GM19463 (cell line): ENCODE results near the gene KIF26A.

ENCODE experiments used
- ATAC-seq: cut with Tn5 transposase; IDR thresholded peaks from one replicate; pipeline ENCODE4 v1.9.1; 2021; ENCODE audit warnings: mild to moderate bottlenecking, moderate library complexity; ENCODE audit not compliant: unreplicated experiment

The KIF26A gene

DNA sequence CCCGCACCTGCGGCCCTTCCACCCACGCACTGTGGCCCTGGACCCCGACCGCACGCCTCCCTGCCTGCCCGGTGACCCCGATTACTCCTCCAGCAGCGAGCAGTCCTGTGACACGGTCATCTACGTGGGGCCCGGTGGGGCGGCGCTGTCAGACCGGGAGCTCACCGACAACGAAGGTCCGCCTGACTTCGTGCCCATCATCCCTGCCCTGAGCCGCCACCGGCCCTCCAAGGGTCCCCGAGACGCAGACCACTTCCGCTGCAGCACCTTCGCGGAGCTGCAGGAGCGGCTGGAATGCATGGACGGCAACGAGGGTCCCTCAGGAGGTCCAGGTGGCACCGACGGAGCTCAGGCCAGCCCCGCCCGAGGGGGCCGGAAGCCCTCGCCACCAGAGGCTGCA, 36.7 kb downstream of the KIF26A start:
- no peak for ATAC-seq

DNA sequence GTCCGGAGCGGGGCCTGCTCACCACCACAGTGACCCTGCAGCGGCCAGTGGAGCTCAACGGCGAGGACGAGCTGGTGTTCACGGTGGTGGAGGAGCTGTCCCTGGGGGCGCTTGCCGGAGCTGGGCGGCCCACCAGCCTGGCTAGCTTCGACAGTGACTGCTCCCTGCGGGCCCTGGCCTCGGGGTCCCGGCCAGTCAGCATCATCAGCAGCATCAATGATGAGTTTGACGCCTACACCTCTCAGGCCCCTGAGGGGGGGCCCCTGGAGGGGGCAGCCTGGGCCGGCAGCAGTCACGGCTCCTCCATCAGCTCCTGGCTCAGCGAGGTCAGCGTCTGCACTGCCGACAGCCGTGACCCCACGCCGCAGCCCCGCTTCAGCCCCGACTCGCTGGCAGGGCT, 37.4 kb downstream of the KIF26A start:
- no peak for ATAC-seq

DNA sequence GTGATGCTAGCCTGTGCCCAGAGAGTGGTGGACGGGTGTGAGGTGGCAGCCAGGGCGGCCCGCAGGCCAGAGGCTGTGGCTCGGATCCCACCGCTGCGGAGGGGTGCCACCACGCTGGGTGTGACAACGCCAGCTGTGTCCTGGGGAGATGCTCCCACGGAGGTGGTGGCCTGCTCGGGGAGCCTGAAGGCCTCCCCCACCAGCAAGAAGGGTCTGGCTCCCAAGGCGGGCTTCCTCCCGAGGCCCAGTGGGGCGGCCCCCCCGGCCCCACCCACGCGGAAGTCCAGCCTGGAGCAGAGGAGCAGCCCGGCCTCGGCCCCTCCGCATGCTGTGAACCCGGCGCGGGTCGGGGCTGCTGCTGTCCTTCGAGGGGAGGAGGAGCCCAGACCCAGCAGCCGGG, 38.2 kb downstream of the KIF26A start:
- no peak for ATAC-seq

DNA sequence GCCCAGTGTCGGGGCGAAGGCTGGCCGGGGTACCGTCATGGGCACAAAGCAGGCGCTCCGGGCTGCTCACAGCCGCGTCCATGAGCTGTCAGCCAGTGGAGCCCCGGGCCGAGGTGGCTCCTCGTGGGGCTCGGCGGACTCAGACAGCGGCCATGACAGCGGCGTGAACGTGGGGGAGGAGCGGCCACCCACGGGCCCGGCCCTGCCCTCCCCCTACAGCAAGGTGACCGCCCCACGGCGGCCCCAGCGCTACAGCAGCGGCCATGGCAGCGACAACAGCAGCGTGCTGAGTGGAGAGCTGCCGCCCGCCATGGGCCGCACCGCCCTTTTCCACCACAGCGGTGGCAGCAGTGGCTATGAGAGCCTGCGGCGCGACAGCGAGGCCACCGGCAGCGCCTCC, 39.0 kb downstream of the KIF26A start:
- no peak for ATAC-seq

DNA sequence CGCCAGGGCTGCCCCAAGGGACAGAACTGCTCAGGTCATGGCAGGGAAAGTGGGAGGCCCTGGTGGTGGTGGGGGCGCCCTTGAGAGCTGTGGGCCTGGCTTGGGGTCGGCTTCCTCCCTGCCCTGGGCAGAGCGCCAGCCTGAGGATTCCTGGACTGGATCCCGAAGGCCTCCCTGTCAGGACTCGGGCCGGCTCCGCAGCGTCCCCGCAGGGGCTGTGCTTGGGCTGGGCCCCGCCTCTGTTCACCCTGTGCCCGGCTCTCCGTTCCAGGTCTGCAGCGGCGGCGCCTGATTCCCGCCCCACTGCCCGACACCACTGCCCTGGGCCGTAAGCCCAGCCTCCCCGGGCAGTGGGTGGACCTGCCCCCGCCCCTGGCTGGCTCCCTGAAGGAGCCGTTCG, 39.9 kb downstream of the KIF26A start:
- no peak for ATAC-seq

DNA sequence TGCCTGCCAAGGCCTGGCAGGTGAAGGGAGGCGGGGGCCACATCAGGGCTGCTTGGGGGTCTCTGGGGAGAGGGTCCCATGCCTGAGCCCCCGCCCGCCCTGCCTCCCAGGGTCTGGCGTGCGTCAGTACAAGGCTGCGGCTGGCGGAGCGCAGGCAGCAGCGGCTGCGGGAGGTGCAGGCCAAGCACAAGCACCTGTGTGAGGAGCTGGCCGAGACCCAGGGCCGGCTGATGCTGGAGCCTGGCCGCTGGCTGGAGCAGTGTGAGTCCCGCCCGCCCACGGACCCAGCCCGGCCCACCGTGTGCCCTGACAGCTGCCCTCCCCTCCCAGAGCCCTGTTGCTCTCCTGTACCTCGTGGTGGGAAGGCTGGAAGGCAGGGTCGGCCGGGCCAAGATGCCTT, 40.7 kb downstream of the KIF26A start:
- ATAC-seq, result no peak

DNA sequence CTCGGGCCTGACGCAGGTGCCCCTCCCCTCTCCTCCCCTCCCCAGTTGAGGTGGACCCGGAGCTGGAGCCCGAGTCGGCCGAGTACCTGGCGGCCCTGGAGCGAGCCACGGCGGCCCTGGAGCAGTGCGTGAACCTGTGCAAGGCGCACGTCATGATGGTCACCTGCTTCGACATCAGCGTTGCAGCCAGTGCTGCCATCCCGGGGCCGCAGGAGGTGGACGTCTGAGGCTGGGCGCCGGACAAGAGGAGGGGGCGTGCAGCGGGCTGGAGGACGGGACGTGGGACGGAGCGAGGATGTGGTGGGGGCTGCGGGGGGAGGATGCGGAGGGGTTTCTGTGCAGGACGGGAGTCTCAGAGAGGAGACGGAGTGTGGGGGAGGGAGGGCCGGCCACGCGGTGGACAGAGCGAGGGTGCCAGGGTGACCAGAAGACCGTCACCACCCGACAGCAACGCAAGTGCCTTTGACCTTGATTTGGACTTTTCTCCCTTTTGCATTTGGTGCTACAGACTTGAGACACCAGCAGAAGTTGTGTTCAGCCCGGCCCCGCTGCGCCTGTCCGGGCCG, 41.3 kb downstream of the KIF26A start:
- ATAC-seq, result no peak

DNA sequence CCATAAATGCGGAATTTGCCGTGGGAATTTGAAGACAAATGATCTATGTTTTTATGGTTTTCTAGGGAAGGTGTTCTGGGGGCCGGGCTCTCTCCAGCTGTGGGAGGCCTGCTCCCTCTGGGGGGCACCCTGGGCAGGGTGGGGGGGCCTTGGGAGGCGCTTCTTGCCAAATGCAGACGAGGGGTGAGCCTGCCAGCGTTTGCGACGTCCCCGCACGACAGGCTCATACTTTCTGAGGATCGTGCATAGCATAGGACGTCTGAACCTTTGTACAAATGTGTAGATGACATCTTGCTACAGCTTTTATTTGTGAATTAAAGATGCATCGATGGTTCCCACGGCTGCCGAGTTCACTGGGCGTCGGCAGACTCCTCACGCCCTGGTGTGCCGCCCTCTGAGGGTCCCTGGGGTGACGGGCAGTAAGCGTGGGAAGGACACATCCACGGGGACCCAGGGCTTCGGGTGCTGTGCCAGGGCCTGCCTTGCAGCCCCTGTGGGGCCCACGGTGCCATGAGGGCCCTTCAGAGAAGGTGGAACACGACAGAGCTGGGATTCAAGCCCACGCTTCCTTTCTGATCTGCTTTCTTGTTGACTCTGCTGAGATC, 42.3 kb downstream of the KIF26A start:
- no peak for ATAC-seq

DNA sequence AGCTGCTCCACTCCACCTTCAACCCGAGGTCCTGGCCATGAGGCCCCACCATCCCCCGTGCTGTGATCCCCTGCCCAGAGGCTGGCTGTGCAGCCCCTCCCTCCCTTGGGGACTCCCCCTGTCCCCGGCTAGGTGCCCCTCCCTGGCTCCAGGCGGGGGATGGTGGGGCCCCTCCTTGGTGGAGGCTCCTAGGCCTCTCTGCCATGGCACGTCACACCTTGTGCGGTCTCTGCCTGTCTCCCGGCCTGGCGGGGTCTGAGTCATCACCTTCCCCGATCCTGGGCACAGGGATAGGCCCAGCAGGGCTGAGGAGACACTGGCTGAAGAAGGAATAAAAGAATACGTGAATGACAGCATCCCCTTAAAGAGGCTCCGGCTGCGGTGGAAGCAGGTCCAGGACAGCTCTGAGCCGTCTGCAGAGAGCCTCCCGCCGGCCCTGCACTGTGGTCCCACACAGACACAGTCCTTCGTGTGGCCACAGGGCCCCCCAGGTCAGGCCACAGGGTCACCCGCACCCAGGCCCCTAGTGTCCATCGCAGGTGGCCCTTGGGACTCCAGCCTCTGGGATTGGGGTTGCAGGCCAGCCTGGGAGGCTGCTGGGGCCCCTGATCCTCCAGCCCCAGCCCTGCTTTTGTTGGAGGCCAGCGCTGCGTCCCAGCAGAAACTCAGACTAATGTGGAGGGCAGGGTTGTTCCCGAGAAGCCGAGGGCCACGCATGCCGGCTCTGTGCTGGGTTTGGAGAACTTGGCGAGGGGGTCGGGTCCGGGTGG, 43.6 kb downstream of the KIF26A start:
- ATAC-seq, result no peak

DNA sequence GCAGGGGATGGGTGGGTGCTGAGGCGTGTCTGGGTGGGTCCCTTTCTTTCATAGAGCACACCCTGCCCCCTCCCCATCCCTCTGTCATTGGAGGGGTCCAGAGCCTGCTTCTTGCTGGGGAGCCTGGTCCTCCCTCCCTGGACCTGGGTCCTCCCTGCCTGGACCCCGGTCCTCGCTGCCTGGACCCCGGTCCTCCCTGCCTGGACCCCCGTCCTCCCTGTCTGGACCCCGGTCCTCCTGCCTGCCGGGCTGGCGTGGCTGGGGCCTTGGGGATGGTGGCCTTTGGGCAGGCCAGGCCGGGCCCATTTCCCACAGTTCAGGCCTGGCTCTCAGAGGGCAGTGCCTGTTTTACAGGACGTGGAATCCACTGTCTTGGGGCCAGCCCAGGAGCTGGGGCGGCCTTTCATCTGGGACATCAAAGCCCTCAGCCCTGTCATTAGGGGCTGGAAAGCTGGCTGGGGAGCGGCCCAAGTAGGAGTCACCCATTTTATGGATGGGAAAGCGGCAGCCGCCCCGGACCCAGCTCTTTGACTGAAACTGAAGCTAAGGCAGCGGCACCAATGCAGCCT, 44.6 kb downstream of the KIF26A start:
- ATAC-seq, result no peak

DNA sequence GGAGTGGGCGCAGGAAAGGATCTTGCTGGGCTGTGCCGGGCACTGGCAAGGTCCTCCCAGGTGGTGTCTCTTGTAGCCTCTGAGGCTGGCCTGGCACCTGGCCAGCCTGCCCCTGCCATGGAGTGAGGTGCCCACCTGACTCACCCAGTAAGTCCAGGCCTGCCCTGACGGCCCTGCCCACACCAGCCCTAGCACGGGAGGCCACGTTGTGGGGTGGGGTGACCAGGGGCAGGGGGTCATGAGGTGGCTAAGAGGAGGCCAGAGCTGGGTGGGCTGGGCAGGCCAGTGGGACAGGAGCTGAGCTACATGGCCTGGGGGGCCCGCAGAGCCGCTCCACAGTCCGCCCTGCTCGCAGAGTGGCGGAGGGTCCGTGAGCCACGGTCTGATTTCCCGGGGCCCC, 45.4 kb downstream of the KIF26A start:
- no peak for ATAC-seq

DNA sequence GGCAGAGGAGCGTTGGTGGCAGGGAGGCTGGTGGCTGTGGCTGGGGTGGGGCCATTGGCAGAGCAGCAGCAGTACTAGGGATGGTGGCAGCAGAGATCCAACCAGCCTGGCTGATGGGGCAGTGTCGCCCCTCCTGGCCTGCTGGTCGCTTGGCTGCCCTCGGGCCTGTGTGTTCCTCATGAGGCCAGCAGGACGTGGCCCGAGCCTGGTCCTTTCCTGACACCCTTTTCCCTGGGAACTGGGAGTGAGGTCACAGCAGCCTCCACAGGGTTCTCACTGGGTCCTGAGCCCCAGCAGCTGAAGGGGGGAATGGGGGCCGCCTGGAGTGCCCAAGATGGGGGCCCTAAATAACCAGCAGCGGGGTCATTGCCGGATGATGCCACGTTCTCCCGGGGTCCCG, 46.1 kb downstream of the KIF26A start:
- ATAC-seq, result no peak

DNA sequence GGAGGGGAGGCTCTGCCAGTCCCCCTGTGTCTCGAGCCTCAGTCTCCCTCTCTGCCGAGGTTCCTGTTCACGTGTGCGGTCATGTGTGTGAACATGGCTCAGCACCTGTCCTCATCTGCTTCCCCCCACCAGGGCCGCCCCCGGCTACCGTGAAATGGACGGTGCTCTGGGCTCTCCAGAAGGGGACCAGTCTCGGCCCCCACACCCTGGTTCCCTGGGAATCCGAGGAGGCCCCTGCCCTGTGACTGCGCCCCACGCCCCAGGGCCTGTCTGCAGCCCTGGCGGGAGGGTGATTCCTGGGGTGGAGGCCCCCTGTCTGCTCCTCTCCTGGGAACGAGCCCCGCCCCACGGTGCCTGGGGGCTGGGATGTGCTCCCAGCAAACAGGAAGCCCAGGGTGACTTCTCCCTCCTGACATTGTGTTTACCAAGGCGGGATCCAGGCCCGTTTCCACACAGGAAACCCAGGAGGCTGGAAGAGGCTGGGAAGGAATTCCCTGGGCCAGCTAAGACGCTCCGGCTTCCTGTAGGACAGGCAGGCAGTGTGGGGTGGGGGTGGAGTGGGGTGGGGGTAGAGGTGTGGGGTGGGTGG, 46.6 kb downstream of the KIF26A start:
- no peak for ATAC-seq

DNA sequence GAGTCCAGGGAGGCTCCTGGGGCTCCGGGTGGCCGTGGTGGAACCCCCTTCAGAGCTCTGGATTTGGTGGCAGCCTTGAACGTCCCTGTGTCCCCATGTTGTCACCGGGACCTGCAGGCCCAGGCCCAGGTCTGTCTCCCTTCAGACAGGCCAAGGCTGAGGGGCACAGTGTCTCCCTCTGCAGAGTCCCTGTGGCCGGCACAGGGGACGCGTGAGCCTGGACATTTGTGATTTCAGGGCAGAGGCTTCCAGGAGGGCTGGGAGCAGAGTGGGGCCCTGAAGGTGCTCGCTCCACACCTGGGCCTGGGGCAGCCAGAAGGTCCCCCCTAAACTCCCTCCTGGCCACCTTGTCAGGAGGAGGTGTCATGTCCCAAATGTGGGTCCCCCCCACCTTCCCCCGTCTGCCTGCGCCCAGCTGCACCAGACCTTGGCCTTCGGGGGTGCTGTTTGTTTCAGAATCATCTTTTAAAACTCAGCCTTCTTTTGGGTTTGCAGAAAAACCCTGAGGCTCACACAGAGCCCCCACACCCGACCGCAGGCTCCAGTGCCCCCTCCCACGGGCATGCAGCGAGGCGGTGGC, 47.6 kb downstream of the KIF26A start:
- ATAC-seq, result no peak

DNA sequence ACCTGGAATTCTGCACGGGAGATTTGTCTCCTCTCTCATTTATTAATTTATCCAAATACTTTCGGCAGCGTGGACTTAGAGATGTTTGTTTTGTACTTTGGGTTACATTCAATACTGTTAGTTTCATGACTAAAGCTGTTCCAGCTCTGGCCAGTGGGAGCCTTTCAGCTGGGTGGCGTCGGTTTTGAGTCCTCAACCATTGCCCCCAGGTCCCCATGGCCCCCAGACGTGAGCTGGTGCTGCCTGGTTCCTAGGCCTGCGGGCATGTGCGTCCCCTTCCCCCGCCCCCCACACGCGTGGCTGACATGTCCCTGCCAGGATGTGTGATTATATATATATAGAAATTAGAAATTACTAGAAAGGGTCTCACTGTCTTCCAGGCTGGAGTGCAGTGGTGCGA, 48.2 kb downstream of the KIF26A start:
- no peak for ATAC-seq

DNA sequence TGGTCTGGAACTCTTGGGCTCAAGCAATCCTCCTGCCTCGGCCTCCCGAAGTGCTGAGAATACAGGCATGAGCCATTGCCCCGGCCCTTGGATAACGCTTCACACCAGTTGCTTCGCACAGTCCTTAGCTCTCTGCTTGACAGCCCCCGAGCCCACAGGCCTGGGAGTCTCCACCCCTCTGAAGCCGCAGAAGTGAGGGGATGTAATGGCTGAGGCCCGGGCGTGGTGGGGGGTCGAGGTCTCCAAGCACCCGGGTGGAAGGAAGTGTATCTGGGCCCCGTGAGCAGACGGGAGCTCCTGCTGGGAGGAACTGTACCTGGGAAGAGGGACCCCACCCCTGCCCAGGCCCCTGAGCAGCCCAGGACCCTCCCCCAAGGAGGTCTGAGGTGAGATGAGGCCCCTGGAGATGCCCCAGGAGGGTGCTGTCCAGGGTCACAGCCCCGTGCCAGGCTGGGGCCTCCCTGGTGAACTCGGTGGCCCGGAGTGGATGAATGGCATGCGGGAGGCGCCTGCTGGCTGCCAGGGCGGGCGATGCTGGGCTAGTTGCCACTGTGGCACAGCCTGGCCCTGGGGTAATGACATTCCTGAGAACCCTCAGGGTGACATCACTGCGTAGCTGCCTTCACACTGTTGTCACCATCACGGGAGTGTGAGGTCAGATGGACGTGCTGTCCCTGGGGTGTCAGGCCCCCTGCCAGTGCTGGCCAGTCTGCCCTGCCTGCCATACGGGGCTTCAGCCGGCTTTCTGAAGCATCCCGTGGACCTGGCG, 48.9 kb downstream of the KIF26A start:
- no peak for ATAC-seq

DNA sequence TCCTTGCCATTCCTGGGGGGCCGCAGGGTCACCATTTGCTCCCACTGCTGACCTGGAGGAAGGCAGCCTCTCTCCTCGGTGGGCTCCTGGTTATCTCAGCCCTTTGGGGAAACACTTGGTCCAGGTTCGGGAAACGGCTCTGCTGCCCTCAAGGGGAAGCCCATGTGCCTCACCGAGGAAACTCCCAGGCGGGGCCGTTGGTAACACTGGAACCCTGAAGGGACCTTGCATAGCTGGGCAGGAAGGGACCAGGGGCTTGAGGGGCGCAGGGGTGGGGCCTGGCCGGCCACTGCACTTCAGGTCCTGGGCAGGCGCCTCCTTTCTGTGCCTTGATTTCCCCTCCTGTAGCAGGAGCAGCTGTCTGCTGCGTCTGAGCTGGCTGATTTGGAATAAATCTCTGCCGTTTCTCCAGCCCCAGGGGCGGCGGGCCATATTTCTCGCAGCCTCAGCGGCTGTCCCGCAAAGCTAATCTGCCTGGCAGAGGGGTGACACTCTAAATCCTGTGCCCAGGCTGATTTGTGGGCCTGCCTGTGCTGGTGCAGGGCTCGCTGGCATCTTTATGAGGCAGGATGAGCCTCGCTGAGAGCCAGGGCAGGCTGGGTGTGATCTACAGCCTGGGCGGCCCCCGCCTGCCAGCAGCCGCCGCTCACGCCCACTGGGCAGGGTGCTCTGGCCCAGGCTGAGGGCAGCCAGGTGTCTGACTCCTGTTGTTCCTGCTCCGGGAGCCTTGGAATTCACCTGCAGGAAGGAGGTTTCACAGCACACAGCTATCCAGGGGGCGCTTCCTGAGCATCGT, 49.7 kb downstream of the KIF26A start:
- no peak for ATAC-seq

DNA sequence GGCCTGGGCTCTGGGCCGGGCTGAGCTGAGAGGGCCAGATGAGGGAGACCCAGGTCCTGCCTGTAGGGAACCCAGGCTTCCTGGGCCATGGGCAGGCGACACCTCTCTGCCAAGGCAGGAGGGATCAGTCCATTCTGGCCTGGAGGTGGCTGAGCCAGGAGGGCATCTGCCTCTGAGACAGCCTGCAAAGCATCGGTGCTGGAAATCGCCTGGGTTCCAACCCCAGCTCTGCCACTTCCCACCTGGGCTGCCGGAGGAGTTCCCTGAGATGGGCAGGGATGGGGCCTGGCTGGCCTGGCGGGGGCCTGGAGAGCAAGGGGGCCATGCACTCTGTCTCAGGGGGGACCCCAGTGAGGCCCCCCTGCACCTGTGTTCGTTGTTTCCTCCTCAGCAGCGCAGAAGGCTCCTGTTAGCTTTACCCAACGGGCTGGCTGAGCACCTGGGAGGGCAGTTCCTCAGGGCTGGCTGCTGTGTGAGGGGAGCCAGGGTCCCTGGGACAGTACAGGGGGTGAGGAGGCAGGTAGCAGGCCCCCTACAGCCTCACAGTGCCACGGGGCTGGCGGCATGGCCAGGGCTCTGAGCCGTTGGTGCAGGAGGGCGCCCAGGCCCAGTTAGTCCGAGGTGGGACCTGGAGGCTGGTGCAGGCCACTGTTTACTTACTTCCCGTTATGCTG, 50.5 kb downstream of the KIF26A start:
- no peak for ATAC-seq

DNA sequence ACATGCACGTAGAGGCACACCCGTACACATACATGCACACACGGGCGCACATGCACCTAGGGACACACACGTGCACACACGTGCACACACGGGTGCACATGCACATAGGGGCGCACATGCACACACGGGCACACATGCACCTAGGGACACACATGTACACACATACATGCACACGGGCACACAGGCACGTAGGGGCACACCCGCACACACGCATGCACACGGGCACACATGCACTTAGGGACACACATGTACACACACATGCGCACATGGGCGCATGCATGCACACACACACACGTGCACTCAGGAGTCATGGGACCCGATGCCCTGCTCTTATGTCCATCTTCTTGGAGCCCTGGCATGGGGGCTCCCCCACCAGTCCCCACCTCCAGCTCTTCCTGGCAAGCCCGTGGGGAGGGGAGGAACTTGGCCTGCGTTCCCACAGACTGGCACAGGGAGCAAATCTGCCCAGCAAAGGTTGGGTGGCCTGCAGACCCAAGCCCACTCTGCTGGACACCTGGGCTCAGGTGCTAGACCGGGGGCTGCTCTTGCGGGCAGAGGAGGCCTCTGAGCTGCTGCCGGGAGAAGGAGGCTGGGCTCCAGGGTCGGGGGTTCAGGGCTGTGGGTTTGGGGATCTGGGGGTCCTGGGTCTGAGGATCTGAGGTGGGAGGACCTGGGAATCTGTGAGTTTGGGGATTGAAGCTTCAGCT, 51.4 kb downstream of the KIF26A start:
- ATAC-seq, result no peak
